PC-3 (cell line): ENCODE data around the gene GLRA3. TPM values are rescaled to one million over a fixed set of nuclear protein-coding genes. Genes with fewer than 3 reads are reported as not detected.
"Not testable (repeated sequence)": the region's sequence is repeated elsewhere in the genome, so short reads cannot be mapped to it uniquely, and the experiment has no call there.

Experiments
- ATAC-seq: fragments of 200-7000 bp; cut with Tn5 transposase; 2 replicates; pipeline ENCODE4 v1.9.1; 2020; ENCODE audit warnings: mild to moderate bottlenecking, moderate library complexity
- BruUV-seq: library from RNA; stranded (reverse); fragments of 400-500 nt; replicated peaks from 2 replicates; lab custom pipeline; 2021; lab: Mats Ljungman, UMichigan
- CTCF ChIA-PET: fragments of 300-600 bp; sonication (Branson Sonifier 250); formaldehyde crosslinking; loops from one replicate; lab custom pipeline; 2022; ENCODE audit warnings: antibody characterized with exemption; lab: Charles Lee
- POLR2A ChIA-PET: fragments of 300-600 bp; sonication (Branson Sonifier 250); formaldehyde crosslinking; loops from one replicate; lab custom pipeline; 2022; ENCODE audit warnings: antibody characterized with exemption; ENCODE audit not compliant: unreplicated experiment; lab: Charles Lee
- DNase-seq: peaks from one replicate; pipeline ENCODE4 v3.0.0-alpha.2; 2015
- H2AFZ ChIP-seq: fragments of 300-600 bp; sonication (generic); 2 replicates; pipeline ENCODE4 v1.6.0; 2016; ENCODE audit warnings: antibody characterized with exemption, low read length
- H3F3A ChIP-seq: fragments of 300-600 bp; sonication (generic); one replicate; pipeline ENCODE4 v1.6.0; 2017; ENCODE audit warnings: antibody characterized with exemption, low read length, control low read depth, mild to moderate bottlenecking; ENCODE audit not compliant: unreplicated experiment
- H3K27ac ChIP-seq: fragments of 300-600 bp; sonication (generic); 2 replicates; pipeline ENCODE4 v1.5.1; 2016; ENCODE audit warnings: mild to moderate bottlenecking, low read length
- H3K27me3 ChIP-seq: fragments of 300-600 bp; sonication (generic); 2 replicates; pipeline ENCODE4 v1.6.1; 2016; ENCODE audit warnings: low read length, mixed read lengths
- H3K36me3 ChIP-seq: fragments of 300-600 bp; sonication (generic); 2 replicates; pipeline ENCODE4 v1.6.1; 2016; ENCODE audit warnings: low read depth, mixed run types, low read length, mixed read lengths
- H3K4me1 ChIP-seq: fragments of 300-600 bp; sonication (generic); 2 replicates; pipeline ENCODE4 v1.5.1; 2016; ENCODE audit warnings: low read length; ENCODE audit not compliant: insufficient read depth
- H3K4me2 ChIP-seq: fragments of 300-600 bp; sonication (generic); 2 replicates; pipeline ENCODE4 v1.6.0; 2016; ENCODE audit warnings: low read length
- H3K4me3 ChIP-seq: fragments of 300-600 bp; sonication (generic); 2 replicates; pipeline ENCODE4 v1.5.1; 2016; ENCODE audit warnings: mild to moderate bottlenecking, low read length, mixed read lengths
- H3K79me2 ChIP-seq: fragments of 300-600 bp; sonication (generic); 2 replicates; pipeline ENCODE4 v1.6.1; 2017; ENCODE audit warnings: low read length, mixed read lengths
- H3K9ac ChIP-seq: fragments of 300-600 bp; sonication (generic); 2 replicates; pipeline ENCODE4 v1.6.0; 2016; ENCODE audit warnings: mild to moderate bottlenecking, low read length
- H3K9me2 ChIP-seq: fragments of 300-600 bp; sonication (generic); replicated peaks from 2 replicates; pipeline ENCODE4 v1.6.1; 2016; ENCODE audit warnings: mixed run types, low read length, mixed read lengths
- H3K9me3 ChIP-seq: fragments of 300-600 bp; sonication (generic); 2 replicates; pipeline ENCODE4 v1.6.1; 2016; ENCODE audit warnings: low read length, mixed read lengths
- H4K20me1 ChIP-seq: fragments of 300-600 bp; sonication (generic); 2 replicates; pipeline ENCODE4 v1.6.1; 2016; ENCODE audit warnings: low read length, mixed read lengths
- EZH2 ChIP-seq: fragments of 300-600 bp; sonication (generic); IDR thresholded peaks from one replicate; pipeline ENCODE4 v1.6.1; 2017; ENCODE audit warnings: antibody characterized with exemption, mild to moderate bottlenecking, low read length; ENCODE audit not compliant: unreplicated experiment
- EZH2phosphoT487 ChIP-seq: fragments of 300-600 bp; sonication (generic); IDR thresholded peaks from 2 replicates; pipeline ENCODE4 v1.6.1; 2018; ENCODE audit warnings: mild to moderate bottlenecking, antibody characterized with exemption, low read length, borderline replicate concordance
- intact Hi-C: fragments of 100-400 bp; cut with micrococcal nuclease; formaldehyde crosslinking; loops from 2 replicates; pipeline ENCODE4 v1.9.0; 2023
- total RNA-seq: library from RNA; depleted of rRNA; stranded (reverse); fragments of >200 nt; gene quantifications from 2 replicates; pipeline ENCODE4 v1.2.3, GENCODE V29; 2014
- TF ChIP-seq, protein P1 (sequence below): fragments of 300-600 bp; sonication (generic); conservative IDR thresholded peaks from 2 replicates; pipeline ENCODE4 v1.5.1; 2017; ENCODE audit warnings: antibody characterized with exemption, low read depth, mild to moderate bottlenecking, low read length

GLRA3 gene
- total RNA-seq, 1 experiment from 2014 or later = not detected

DNA sequence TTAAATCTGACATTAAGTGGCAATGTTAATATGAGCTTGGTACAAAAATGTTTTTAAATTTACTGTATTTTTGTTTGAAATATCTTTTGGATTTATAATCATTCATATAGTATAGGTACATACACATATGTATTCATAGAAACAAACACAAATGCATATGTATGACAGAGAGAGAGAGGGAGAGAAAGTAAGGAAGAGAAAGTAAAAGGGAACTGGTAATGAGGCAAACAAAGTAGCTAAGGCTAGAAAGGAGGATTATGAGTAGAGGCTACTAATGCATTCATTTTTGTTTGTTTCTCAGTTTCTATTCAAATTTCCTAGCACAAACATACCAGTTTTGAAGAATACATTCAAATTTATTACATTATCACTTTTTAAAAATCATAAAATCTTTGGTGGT, 132.4 kb downstream of the GLRA3 start:
- Histone ChIP-seq H2AFZ (no peak overlapping the region), H3K79me2 (no peaks in the 10 kb centered on the region), H3K9me3 (no peaks in the 10 kb centered on the region), H3K36me3 (no peaks in the 10 kb centered on the region), H3K4me3 (no peak overlapping the region), H3K27ac (no peak overlapping the region), H4K20me1 (no peaks in the 10 kb centered on the region), H3K4me1 (no peaks in the 10 kb centered on the region), H3K9ac (no peak overlapping the region), H3K4me2 (no peak overlapping the region), H3K9me2 (no peaks in the 10 kb centered on the region), H3F3A (no peaks in the 10 kb centered on the region), H3K27me3 (no peaks in the 10 kb centered on the region)
- BruUV-seq = no TSS peak
- no peak for DNase-seq
- TF ChIP-seq EZH2phosphoT487 (no peak), EZH2 (no peak)
- TF ChIP-seq, protein P1, sequence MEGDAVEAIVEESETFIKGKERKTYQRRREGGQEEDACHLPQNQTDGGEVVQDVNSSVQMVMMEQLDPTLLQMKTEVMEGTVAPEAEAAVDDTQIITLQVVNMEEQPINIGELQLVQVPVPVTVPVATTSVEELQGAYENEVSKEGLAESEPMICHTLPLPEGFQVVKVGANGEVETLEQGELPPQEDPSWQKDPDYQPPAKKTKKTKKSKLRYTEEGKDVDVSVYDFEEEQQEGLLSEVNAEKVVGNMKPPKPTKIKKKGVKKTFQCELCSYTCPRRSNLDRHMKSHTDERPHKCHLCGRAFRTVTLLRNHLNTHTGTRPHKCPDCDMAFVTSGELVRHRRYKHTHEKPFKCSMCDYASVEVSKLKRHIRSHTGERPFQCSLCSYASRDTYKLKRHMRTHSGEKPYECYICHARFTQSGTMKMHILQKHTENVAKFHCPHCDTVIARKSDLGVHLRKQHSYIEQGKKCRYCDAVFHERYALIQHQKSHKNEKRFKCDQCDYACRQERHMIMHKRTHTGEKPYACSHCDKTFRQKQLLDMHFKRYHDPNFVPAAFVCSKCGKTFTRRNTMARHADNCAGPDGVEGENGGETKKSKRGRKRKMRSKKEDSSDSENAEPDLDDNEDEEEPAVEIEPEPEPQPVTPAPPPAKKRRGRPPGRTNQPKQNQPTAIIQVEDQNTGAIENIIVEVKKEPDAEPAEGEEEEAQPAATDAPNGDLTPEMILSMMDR = no peak
- CTCF ChIA-PET = no interaction called here
- POLR2A ChIA-PET = no interaction called here
- no peak for ATAC-seq
- intact Hi-C loops = no loop called here

DNA sequence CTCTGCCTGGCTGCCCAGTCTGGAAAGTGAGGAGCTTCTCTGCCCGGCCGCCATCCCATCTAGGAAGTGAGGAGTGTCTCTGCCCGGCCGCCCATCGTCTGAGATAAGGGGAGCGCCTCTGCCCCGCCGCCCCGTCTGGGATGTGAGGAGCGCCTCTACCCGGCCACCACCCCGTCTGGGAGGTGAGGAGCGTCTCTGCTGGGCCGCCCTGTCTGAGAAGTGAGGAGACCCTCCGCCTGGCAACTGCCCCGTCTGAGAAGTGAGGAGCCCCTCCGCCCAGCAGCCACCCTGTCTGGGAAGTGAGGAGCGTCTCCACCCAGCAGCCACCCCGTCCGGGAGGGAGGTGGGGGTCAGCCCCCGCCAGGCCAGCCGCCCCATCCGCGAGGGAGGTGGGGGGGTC, 137.2 kb downstream of the GLRA3 start:
- H3K36me3 ChIP-seq, H3K9me3 ChIP-seq, H3K9me2 ChIP-seq, CTCF ChIA-PET, H3K27me3 ChIP-seq, H3K79me2 ChIP-seq, intact Hi-C loops, H3K27ac ChIP-seq, POLR2A ChIA-PET, DNase-seq, H2AFZ ChIP-seq, H3K4me2 ChIP-seq, H3F3A ChIP-seq, H3K4me3 ChIP-seq, ATAC-seq, BruUV-seq, H3K9ac ChIP-seq, H3K4me1 ChIP-seq, H4K20me1 ChIP-seq: not testable (repeated sequence)

DNA sequence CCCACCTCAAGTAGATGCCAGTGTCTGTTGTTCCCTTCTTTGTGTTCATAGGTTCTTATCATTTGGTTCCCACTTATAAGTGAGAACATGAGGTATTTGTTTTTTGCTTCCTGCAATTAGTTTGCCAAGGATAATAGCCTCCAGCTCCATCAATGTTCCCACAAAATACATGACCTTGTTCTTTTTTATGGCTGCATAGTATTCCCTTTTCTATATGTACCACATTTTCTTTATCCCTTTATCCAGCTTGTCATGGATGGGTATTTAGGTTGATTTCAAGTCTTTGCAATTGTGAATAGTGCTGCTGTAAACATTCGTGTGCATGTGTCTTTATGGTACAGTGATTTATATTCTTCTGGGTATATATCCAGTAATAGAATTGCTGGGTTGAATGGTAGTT, 138.4 kb downstream of the GLRA3 start:
- Histone ChIP-seq H3K9me3 (no peaks in the 10 kb centered on the region), H3K36me3 (no peaks in the 10 kb centered on the region), H4K20me1 (no peaks in the 10 kb centered on the region), H3K4me1 (no peaks in the 10 kb centered on the region), H3K27ac (no peak overlapping the region), H3K27me3 (no peaks in the 10 kb centered on the region), H3K4me2 (no peak overlapping the region), H3F3A (no peaks in the 10 kb centered on the region), H3K9ac (no peak overlapping the region), H3K9me2 (no peaks in the 10 kb centered on the region), H2AFZ (no peak overlapping the region), H3K79me2 (no peaks in the 10 kb centered on the region), H3K4me3 (no peak overlapping the region)
- CTCF ChIA-PET = no interaction called here
- TF ChIP-seq, protein P1 = no peak
- TF ChIP-seq EZH2 (no peak), EZH2phosphoT487 (no peak)
- POLR2A ChIA-PET = no interaction called here
- ATAC-seq (no peak), DNase-seq (no peak)
- BruUV-seq = no TSS peak
- intact Hi-C loops = no loop called here
